ENCODE data around the gene MYO1E. TPM values are rescaled to one million over a fixed set of nuclear protein-coding genes. Genes with fewer than 3 reads are reported as not detected.

MYO1E gene
- total RNA-seq, 1 donor from 2014 or later, result 84.6 TPM

DNA sequence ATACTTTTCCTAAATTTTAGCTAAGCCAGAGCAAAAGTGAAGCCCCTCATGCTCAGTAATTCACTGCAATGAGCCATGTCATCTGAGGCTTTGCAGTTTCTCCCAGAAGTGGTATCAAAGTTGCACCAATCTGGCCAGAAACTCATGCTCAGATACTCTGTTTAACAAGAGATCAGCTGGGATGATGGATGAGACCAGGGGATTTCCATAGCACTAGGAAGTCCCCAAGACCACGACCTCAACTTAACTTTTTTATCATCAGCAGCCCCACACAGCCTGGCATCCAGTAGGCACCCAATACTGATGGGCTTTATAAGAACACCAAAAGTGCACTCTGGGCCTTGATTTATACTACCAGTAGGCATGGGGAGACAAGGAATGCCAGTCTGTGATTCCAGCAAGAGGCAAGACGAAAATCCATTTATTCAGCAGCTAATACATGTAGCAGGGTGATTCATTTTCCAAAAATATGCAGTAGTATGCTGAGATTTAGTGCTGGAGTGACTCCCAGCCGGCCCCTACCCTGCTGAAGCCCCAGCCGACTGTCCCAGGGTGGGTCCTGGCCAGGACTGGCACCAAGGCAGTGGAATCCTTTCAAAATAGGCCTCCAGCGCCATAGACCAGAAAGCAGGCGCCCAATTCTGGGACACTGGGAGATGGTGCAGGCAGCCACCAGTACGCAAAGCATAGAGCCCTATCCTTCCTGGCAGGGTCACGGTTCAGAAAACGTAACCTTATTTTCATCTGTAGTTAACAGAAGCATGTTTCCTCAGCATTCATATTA is 166.6 kb downstream of the MYO1E start:
- Mint-ChIP-seq H3K4me1 (ENCODE audit: unreplicated experiment) (no peaks in the 10 kb centered on the region), H3K27me3 (ENCODE audit: unreplicated experiment) (no peaks in the 10 kb centered on the region), H3K4me3 (ENCODE audit: unreplicated experiment) (no peak overlapping the region), H3K36me3 (ENCODE audit: unreplicated experiment) (peaks cover 59% of the 10 kb centered on the region), H3K27ac (ENCODE audit: unreplicated experiment) (no peak overlapping the region), H3K9me3 (ENCODE audit: unreplicated experiment) (no peaks in the 10 kb centered on the region)
- peak; percentile 57 for DNase-seq (ENCODE audit: extremely low spot score, unreplicated experiment)
- TF ChIP-seq, protein P1, sequence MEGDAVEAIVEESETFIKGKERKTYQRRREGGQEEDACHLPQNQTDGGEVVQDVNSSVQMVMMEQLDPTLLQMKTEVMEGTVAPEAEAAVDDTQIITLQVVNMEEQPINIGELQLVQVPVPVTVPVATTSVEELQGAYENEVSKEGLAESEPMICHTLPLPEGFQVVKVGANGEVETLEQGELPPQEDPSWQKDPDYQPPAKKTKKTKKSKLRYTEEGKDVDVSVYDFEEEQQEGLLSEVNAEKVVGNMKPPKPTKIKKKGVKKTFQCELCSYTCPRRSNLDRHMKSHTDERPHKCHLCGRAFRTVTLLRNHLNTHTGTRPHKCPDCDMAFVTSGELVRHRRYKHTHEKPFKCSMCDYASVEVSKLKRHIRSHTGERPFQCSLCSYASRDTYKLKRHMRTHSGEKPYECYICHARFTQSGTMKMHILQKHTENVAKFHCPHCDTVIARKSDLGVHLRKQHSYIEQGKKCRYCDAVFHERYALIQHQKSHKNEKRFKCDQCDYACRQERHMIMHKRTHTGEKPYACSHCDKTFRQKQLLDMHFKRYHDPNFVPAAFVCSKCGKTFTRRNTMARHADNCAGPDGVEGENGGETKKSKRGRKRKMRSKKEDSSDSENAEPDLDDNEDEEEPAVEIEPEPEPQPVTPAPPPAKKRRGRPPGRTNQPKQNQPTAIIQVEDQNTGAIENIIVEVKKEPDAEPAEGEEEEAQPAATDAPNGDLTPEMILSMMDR (IDR thresholded peaks at IDR 0.05), result no peak

DNA sequence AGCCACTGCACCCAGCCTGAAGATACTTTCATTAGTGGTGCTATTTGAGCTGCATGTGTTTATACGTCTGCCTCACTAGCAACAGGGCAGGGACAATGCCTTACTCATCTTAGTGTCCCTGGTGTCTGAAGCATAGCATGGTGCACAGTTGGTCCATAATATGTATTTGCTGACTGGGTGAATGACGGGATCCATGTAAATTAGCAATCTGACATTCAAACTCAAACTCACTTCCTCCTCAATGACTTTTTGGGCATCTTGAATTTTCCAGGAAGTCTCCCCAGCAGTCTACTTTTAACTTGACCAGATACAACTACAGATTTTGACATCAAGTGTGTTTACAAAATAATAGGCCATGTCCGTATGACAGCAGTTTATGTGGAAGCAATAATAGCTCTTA is 169.0 kb downstream of the MYO1E start:
- TF ChIP-seq, protein P1 (IDR thresholded peaks at IDR 0.05), result no peak
- H3K4me1 Mint-ChIP-seq (ENCODE audit: unreplicated experiment), result peaks cover 9% of the 10 kb centered on the region
- no peak overlapping the region for H3K4me3 Mint-ChIP-seq (ENCODE audit: unreplicated experiment)
- no peaks in the 10 kb centered on the region for H3K27me3 Mint-ChIP-seq (ENCODE audit: unreplicated experiment)
- no peaks in the 10 kb centered on the region for H3K9me3 Mint-ChIP-seq (ENCODE audit: unreplicated experiment)
- peaks cover 56% of the 10 kb centered on the region for H3K36me3 Mint-ChIP-seq (ENCODE audit: unreplicated experiment)
- no peak for DNase-seq (ENCODE audit: extremely low spot score, unreplicated experiment)
- H3K27ac Mint-ChIP-seq (ENCODE audit: unreplicated experiment), result no peak overlapping the region

DNA sequence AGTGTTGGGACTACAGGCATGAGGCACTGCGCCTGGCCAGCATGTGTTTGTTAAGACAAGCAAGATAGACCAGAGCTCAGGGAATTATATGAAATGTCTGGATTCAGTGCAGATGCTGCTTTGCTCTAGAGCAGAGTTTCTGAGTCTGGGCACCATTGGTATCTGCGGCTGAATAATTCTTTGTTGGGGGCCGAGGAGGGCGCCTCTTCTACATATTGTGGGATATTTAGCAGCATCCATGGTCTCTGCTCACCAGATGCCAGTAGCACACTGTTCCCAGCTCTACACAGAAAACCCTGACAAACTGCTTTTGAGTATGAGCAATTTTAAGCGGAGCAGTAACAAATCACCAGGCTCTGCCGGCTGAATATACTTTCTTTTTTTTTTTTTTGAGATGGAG is 169.7 kb downstream of the MYO1E start:
- peaks cover 9% of the 10 kb centered on the region for H3K4me1 Mint-ChIP-seq (ENCODE audit: unreplicated experiment)
- no peak overlapping the region for H3K4me3 Mint-ChIP-seq (ENCODE audit: unreplicated experiment)
- DNase-seq (ENCODE audit: extremely low spot score, unreplicated experiment), result peak; percentile 34
- peaks cover 52% of the 10 kb centered on the region for H3K36me3 Mint-ChIP-seq (ENCODE audit: unreplicated experiment)
- H3K9me3 Mint-ChIP-seq (ENCODE audit: unreplicated experiment), result no peaks in the 10 kb centered on the region
- TF ChIP-seq, protein P1 (IDR thresholded peaks at IDR 0.05), result no peak
- no peak overlapping the region for H3K27ac Mint-ChIP-seq (ENCODE audit: unreplicated experiment)
- no peaks in the 10 kb centered on the region for H3K27me3 Mint-ChIP-seq (ENCODE audit: unreplicated experiment)

DNA sequence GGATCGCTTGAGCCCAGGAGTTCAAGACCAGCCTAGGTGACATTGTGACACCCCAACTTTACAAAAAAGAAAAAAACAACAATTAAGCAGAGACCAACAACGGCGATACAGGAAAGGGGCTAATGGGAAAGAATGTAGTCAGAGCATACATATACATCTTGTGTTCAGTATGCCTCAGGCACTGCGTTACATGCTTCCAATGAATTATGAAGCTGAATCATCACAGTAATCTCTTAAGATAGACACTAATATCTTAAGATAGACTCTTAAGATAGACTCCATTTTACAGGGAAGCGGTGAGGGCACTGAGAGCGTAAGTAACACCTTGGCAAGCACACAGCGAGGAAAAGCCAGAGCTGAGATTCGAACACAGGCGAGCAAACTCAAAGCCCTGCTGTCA is 172.1 kb downstream of the MYO1E start:
- peak; percentile 21 for DNase-seq (ENCODE audit: extremely low spot score, unreplicated experiment)
- peaks cover 34% of the 10 kb centered on the region for H3K36me3 Mint-ChIP-seq (ENCODE audit: unreplicated experiment)
- H3K27me3 Mint-ChIP-seq (ENCODE audit: unreplicated experiment), result no peaks in the 10 kb centered on the region
- H3K9me3 Mint-ChIP-seq (ENCODE audit: unreplicated experiment), result no peaks in the 10 kb centered on the region
- peak overlapping the region; percentile 77 for H3K27ac Mint-ChIP-seq (ENCODE audit: unreplicated experiment)
- peaks cover 20% of the 10 kb centered on the region for H3K4me1 Mint-ChIP-seq (ENCODE audit: unreplicated experiment)
- H3K4me3 Mint-ChIP-seq (ENCODE audit: unreplicated experiment), result no peak overlapping the region
- TF ChIP-seq, protein P1 (IDR thresholded peaks at IDR 0.05), result no peak

DNA sequence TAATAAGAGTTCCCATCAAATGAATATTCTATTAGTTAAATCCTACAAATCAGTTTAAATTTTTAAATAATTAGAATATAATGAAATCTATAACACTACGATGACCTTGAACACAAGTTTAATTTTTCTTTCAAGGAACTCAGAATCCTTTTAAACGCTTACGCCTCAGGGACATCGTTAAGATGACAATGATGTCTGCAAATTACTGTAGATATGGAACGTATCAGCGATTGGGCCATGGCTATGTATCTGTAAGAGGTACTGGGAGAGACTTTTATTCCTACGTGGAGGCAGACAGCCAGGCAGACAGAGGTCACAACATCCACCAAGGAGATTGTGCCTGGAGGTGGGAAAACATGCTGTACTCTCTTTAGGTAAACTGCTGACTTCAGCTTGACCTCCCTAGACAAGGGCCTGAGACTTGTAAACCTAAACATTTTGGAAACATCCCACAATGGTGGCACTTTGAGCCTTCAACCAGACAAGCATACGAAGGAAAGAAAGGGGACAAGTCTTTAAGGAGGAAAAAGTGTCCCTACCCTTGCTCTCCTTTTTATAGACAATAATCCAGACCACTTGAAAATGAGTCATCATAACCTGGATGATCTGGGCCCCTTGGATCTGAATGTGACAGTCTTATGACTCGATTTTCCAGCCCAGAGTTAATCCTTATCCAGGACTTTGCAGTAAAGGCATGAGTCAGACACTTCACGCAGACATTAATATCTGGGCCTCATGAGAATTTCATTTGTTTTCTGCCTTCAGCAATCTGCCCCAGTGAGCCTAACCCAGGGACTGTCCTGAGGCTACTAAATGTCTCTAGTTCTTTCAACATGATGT is 172.8 kb downstream of the MYO1E start:
- Mint-ChIP-seq H3K27me3 (ENCODE audit: unreplicated experiment) (no peaks in the 10 kb centered on the region), H3K9me3 (ENCODE audit: unreplicated experiment) (no peaks in the 10 kb centered on the region), H3K27ac (ENCODE audit: unreplicated experiment) (peak overlapping the region; percentile 77), H3K4me3 (ENCODE audit: unreplicated experiment) (no peak overlapping the region), H3K36me3 (ENCODE audit: unreplicated experiment) (peaks cover 30% of the 10 kb centered on the region), H3K4me1 (ENCODE audit: unreplicated experiment) (peaks cover 27% of the 10 kb centered on the region)
- DNase-seq (ENCODE audit: extremely low spot score, unreplicated experiment), result peak; percentile 38
- TF ChIP-seq, protein P1 (IDR thresholded peaks at IDR 0.05), result no peak
